Activated T-cell treated with anti-CD3 and anti-CD28 coated beads, Interleukin-2, amount 50 U/mL, for 24 hours (primary cell): ENCODE data around the gene USPL1.
"Not testable (repeated sequence)": the region's sequence is repeated elsewhere in the genome, so short reads cannot be mapped to it uniquely, and the experiment has no call there.

ENCODE experiments used
- DNase-seq: peaks from one replicate; pipeline ENCODE4 v3.0.0-alpha.2; 2020
- H3K27ac Mint-ChIP-seq: 2 replicates; pipeline ENCODE4 v1.8.0; 2020; ENCODE audit warnings: mild to moderate bottlenecking, mixed read lengths
- H3K27me3 Mint-ChIP-seq: 2 replicates; pipeline ENCODE4 v1.8.0; 2020; ENCODE audit warnings: mixed read lengths
- H3K36me3 Mint-ChIP-seq: 2 replicates; pipeline ENCODE4 v1.8.0; 2020; ENCODE audit warnings: low read depth, mixed read lengths
- H3K4me1 Mint-ChIP-seq: 2 replicates; pipeline ENCODE4 v1.8.0; 2020; ENCODE audit warnings: low read depth, mixed read lengths
- H3K4me3 Mint-ChIP-seq: 2 replicates; pipeline ENCODE4 v1.8.0; 2020; ENCODE audit warnings: mild to moderate bottlenecking, moderate library complexity, mixed read lengths
- H3K9me3 Mint-ChIP-seq: 2 replicates; pipeline ENCODE4 v1.8.0; 2020; ENCODE audit warnings: mixed read lengths

Gene USPL1

GRCh38 chr13:30624630-30625029 is 6.9 kb downstream of the USPL1 start:
- H3K36me3 Mint-ChIP-seq = peaks cover 74% of the 10 kb centered on the region
- DNase-seq = no peak

GRCh38 chr13:30629527-30629926 is 11.8 kb downstream of the USPL1 start:
- Mint-ChIP-seq H3K36me3 (peaks cover 81% of the 10 kb centered on the region), H3K27me3 (no peaks in the 10 kb centered on the region), H3K27ac (no peak overlapping the region), H3K4me1 (peaks cover 53% of the 10 kb centered on the region), H3K4me3 (no peak overlapping the region), H3K9me3 (peaks cover 4% of the 10 kb centered on the region)
- DNase-seq = no peak

More at GRCh38 chr13:30624630-30625029, 6.9 kb downstream of the USPL1 start:
- Mint-ChIP-seq H3K4me1 (peaks cover 54% of the 10 kb centered on the region), H3K27ac (no peak overlapping the region), H3K9me3 (no peaks in the 10 kb centered on the region), H3K4me3 (no peak overlapping the region), H3K27me3 (no peaks in the 10 kb centered on the region)

GRCh38 chr13:30633861-30634260 is 16.1 kb downstream of the USPL1 start:
- Mint-ChIP-seq H3K4me3 (no peak overlapping the region), H3K27ac (no peak overlapping the region), H3K27me3 (no peaks in the 10 kb centered on the region), H3K36me3 (peaks cover 90% of the 10 kb centered on the region), H3K4me1 (peaks cover 64% of the 10 kb centered on the region), H3K9me3 (peaks cover 4% of the 10 kb centered on the region)
- DNase-seq = no peak

- Mint-ChIP-seq H3K4me1 (peaks cover 58% of the 10 kb centered on the region), H3K4me3 (no peak overlapping the region), H3K36me3 (peaks cover 88% of the 10 kb centered on the region), H3K27me3 (no peaks in the 10 kb centered on the region), H3K27ac (no peak overlapping the region), H3K9me3 (peaks cover 4% of the 10 kb centered on the region)
- DNase-seq = no peak
These were observed 17.1 kb downstream of the USPL1 start for GRCh38 chr13:30634838-30635237.

- Mint-ChIP-seq H3K9me3 (peaks cover 4% of the 10 kb centered on the region), H3K36me3 (peaks cover 87% of the 10 kb centered on the region), H3K4me3 (no peak overlapping the region), H3K27ac (no peak overlapping the region), H3K27me3 (no peaks in the 10 kb centered on the region), H3K4me1 (peaks cover 49% of the 10 kb centered on the region)
- no peak for DNase-seq
These were observed 20.6 kb downstream of the USPL1 start for GRCh38 chr13:30638301-30638700.

- no peak overlapping the region for H3K27ac Mint-ChIP-seq
- DNase-seq = no peak
- peaks cover 83% of the 10 kb centered on the region for H3K36me3 Mint-ChIP-seq
- H3K27me3 Mint-ChIP-seq = no peaks in the 10 kb centered on the region
- H3K4me1 Mint-ChIP-seq = peaks cover 41% of the 10 kb centered on the region
- no peaks in the 10 kb centered on the region for H3K9me3 Mint-ChIP-seq
- H3K4me3 Mint-ChIP-seq = no peak overlapping the region
These were observed 22.0 kb downstream of the USPL1 start for GRCh38 chr13:30639671-30640070.

- not testable (repeated sequence) for H3K4me3 Mint-ChIP-seq, H3K27me3 Mint-ChIP-seq, H3K9me3 Mint-ChIP-seq, DNase-seq, H3K27ac Mint-ChIP-seq
- peaks cover 83% of the 10 kb centered on the region for H3K36me3 Mint-ChIP-seq
- H3K4me1 Mint-ChIP-seq = peaks cover 34% of the 10 kb centered on the region
These were observed 23.5 kb downstream of the USPL1 start for GRCh38 chr13:30641173-30641572.

- no peaks in the 10 kb centered on the region for H3K27me3 Mint-ChIP-seq
- peaks cover 93% of the 10 kb centered on the region for H3K36me3 Mint-ChIP-seq
- H3K4me1 Mint-ChIP-seq = peaks cover 23% of the 10 kb centered on the region
- no peak overlapping the region for H3K4me3 Mint-ChIP-seq
- H3K27ac Mint-ChIP-seq = no peak overlapping the region
- DNase-seq = no peak
- no peaks in the 10 kb centered on the region for H3K9me3 Mint-ChIP-seq
These were observed 27.9 kb downstream of the USPL1 start for GRCh38 chr13:30645629-30646028.

GRCh38 chr13:30647420-30647819 is 29.7 kb downstream of the USPL1 start:
- no peak for DNase-seq
- Mint-ChIP-seq H3K4me3 (no peak overlapping the region), H3K27me3 (no peaks in the 10 kb centered on the region), H3K4me1 (peaks cover 35% of the 10 kb centered on the region), H3K27ac (peak overlapping the region; percentile 57), H3K36me3 (peaks cover 93% of the 10 kb centered on the region), H3K9me3 (no peaks in the 10 kb centered on the region)

- Mint-ChIP-seq H3K36me3 (peaks cover 93% of the 10 kb centered on the region), H3K9me3 (no peaks in the 10 kb centered on the region), H3K27ac (no peak overlapping the region), H3K4me3 (no peak overlapping the region), H3K4me1 (peaks cover 40% of the 10 kb centered on the region), H3K27me3 (no peaks in the 10 kb centered on the region)
- DNase-seq = no peak
These were observed 30.3 kb downstream of the USPL1 start for GRCh38 chr13:30647824-30648521.

- peaks cover 46% of the 10 kb centered on the region for H3K4me1 Mint-ChIP-seq
- no peaks in the 10 kb centered on the region for H3K27me3 Mint-ChIP-seq
- DNase-seq = no peak
- H3K36me3 Mint-ChIP-seq = peaks cover 93% of the 10 kb centered on the region
- H3K27ac Mint-ChIP-seq = peak overlapping the region; percentile 15
- no peak overlapping the region for H3K4me3 Mint-ChIP-seq
- no peaks in the 10 kb centered on the region for H3K9me3 Mint-ChIP-seq
These were observed 30.8 kb downstream of the USPL1 start for GRCh38 chr13:30648522-30649012.

GRCh38 chr13:30651648-30652047 is 33.9 kb downstream of the USPL1 start:
- Mint-ChIP-seq H3K4me1 (peaks cover 49% of the 10 kb centered on the region), H3K27ac (peak overlapping the region; percentile 48), H3K36me3 (peaks cover 98% of the 10 kb centered on the region)
- H3K4me3 Mint-ChIP-seq, DNase-seq, H3K9me3 Mint-ChIP-seq, H3K27me3 Mint-ChIP-seq: not testable (repeated sequence)

- Mint-ChIP-seq H3K27ac (no peak overlapping the region), H3K27me3 (no peaks in the 10 kb centered on the region), H3K4me3 (no peak overlapping the region), H3K36me3 (peaks cover 98% of the 10 kb centered on the region), H3K9me3 (no peaks in the 10 kb centered on the region), H3K4me1 (peaks cover 46% of the 10 kb centered on the region)
- no peak for DNase-seq
These were observed 35.1 kb downstream of the USPL1 start for GRCh38 chr13:30652746-30653386.

- Mint-ChIP-seq H3K36me3 (peaks cover 98% of the 10 kb centered on the region), H3K27me3 (no peaks in the 10 kb centered on the region), H3K9me3 (no peaks in the 10 kb centered on the region), H3K4me3 (no peak overlapping the region), H3K4me1 (peaks cover 41% of the 10 kb centered on the region), H3K27ac (peak overlapping the region; percentile 80)
- DNase-seq = no peak
These were observed 36.7 kb downstream of the USPL1 start for GRCh38 chr13:30654430-30654829.

- Mint-ChIP-seq H3K27ac (no peak overlapping the region), H3K4me1 (peaks cover 38% of the 10 kb centered on the region), H3K9me3 (no peaks in the 10 kb centered on the region), H3K36me3 (peaks cover 84% of the 10 kb centered on the region), H3K27me3 (no peaks in the 10 kb centered on the region), H3K4me3 (no peak overlapping the region)
- no peak for DNase-seq
These were observed 38.5 kb downstream of the USPL1 start for GRCh38 chr13:30656178-30656577.
